WTC11 (cell line): ENCODE measurements around the gene SMURF1.

Experiments
- CREB1 ChIP-seq: sonication (generic); formaldehyde crosslinking; IDR thresholded peaks from 2 replicates; pipeline ENCODE4 v1.8.0; 2023; ENCODE audit warnings: mild to moderate bottlenecking, missing genetic modification reagents
- CTCF ChIP-seq: fragments of 200-600 bp; IDR thresholded peaks from 2 replicates; pipeline ENCODE4 v1.8.0; 2022; ENCODE audit warnings: antibody characterized with exemption
- ELF4 ChIP-seq: sonication (generic); formaldehyde crosslinking; IDR thresholded peaks from 2 replicates; pipeline ENCODE4 v1.8.1; 2022; ENCODE audit warnings: low read depth, mild to moderate bottlenecking, moderate library complexity, missing genetic modification reagents
- ETV6 ChIP-seq: sonication (generic); formaldehyde crosslinking; IDR thresholded peaks from 2 replicates; pipeline ENCODE4 v1.8.1; 2022; ENCODE audit warnings: mild to moderate bottlenecking, missing genetic modification reagents
- GTF2I ChIP-seq: fragments of 250-450 bp; sonication (Bioruptor Pico); conservative IDR thresholded peaks from 2 replicates; pipeline ENCODE4 v1.4.0; 2021; ENCODE audit warnings: mild to moderate bottlenecking
- IRF1 ChIP-seq: sonication (generic); formaldehyde crosslinking; IDR thresholded peaks from 2 replicates; pipeline ENCODE4 v1.8.0; 2023; ENCODE audit warnings: missing genetic modification reagents
- JUN ChIP-seq: sonication (generic); formaldehyde crosslinking; IDR thresholded peaks from 2 replicates; pipeline ENCODE4 v1.8.0; 2023; ENCODE audit warnings: mild to moderate bottlenecking, missing genetic modification reagents
- ZNF263 ChIP-seq: sonication (generic); formaldehyde crosslinking; IDR thresholded peaks from 2 replicates; pipeline ENCODE4 v1.8.1; 2022; ENCODE audit warnings: low read depth, mild to moderate bottlenecking, moderate library complexity, missing genetic modification reagents
- ZNF416 ChIP-seq: fragments of 250-450 bp; sonication (Bioruptor Pico); IDR thresholded peaks from 2 replicates; pipeline ENCODE4 v1.9.0; 2021; ENCODE audit warnings: mild to moderate bottlenecking, inconsistent platforms

GRCh38 chr7:99011706-99012404 is 132.1 kb downstream of the SMURF1 start:
- TF ChIP-seq ZNF416 (CRISPR knock-in tag) (no peak), CTCF (no peak), IRF1 (no peak), ETV6 (no peak), JUN (CRISPR knock-in tag) (no peak), CREB1 (CRISPR knock-in tag) (no peak), GTF2I (CRISPR knock-in tag) (no peak), ELF4 (CRISPR knock-in tag) (no peak), ZNF263 (no peak)
